Occipital lobe (tissue), 1 donor: ENCODE measurements around the gene TMX3. TPM values are rescaled to one million over a fixed set of nuclear protein-coding genes. Genes with fewer than 3 reads are reported as not detected.

Experiments
- total RNA-seq: library from RNA; depleted of rRNA; stranded (reverse); fragments of >200 nt; gene quantifications from one replicate; pipeline ENCODE4 v1.2.3, GENCODE V29; 2014

Gene TMX3
- total RNA-seq, 1 donor from 2014 or later: 84.7 TPM

Other genes starting within 250 kb of the TMX3 start
- 20.1 TPM for gene CCDC102B, start 83.0 kb upstream of the TMX3 start, total RNA-seq